GM19463 (cell line): ENCODE results near the gene LPCAT1.
A peak's percentile ranks its signal among the peaks of the same experiment; 100 is the strongest.

Experiments used
- ATAC-seq: cut with Tn5 transposase; IDR thresholded peaks from one replicate; pipeline ENCODE4 v1.9.1; 2021; ENCODE audit warnings: mild to moderate bottlenecking, moderate library complexity; ENCODE audit not compliant: unreplicated experiment

The LPCAT1 gene

DNA sequence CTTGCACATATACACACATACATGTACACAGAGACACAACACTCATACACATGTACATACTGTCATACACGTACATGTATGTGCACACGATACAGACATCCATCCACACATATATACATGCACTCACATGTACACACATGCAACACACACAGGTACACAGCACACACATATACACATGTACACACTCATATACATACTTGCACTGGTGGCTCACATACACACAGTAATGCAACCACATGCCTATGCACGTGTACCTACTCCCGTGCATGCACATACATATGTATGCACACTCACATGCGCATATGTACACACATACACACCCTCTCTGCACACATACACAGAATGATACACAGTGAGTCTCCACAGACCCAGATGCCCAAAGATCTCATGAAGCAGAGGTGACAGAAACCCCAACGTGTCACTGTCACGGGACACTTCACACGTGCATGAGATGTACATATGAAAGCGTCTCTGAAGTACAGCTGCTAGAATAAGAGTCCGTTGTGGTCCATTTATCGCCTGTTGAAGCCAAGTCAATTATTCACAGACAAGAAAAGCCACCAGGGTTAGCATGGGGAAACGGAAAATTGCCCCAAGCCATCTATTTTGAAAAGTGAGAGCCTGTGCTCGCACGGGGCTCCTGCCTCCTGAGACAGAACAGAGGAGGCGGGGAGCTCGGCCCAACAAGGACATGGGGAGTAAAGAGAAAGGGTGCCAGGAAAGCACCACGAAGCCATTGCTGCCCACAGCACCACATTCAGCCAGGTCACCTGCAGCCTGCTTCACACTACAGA is 24.9 kb downstream of the LPCAT1 start:
- peak; percentile 32 for ATAC-seq

DNA sequence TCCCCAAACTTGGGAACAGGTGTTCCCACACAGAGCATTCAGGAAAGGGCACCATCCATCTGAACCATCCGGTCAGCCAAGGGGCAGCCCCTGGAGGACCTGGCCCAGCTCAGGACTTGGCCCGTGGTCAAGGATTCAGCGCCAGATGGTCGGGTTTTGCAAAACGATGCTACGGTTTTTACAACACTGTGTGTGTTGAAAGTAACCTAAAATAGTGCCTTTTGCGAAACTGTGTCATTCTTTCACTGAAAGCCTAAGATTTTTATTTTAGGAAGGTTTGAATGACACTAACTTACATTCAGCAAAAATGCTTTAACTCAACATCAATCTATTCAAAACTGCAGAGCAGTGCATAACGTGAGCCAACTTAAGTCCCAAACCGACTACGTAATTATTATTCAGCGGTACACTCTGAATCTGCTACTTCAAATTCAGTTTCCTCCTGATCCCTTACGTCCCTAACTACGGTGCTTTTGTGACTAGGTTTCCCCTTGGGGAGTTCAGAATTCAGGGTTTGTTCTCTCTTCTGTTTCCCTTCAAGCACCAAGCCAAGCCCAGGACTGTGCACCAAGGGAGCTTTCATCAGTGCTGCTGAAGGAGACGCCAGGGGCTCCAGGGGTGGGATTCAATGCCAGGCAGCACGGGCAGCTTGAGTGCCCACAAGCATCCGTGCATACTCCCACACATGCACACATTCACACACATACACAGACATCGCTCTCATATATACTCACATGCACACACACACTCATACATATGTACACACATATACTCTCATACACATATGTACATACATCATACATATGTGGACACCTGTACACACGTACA is 25.8 kb downstream of the LPCAT1 start:
- ATAC-seq = peak; percentile 19

DNA sequence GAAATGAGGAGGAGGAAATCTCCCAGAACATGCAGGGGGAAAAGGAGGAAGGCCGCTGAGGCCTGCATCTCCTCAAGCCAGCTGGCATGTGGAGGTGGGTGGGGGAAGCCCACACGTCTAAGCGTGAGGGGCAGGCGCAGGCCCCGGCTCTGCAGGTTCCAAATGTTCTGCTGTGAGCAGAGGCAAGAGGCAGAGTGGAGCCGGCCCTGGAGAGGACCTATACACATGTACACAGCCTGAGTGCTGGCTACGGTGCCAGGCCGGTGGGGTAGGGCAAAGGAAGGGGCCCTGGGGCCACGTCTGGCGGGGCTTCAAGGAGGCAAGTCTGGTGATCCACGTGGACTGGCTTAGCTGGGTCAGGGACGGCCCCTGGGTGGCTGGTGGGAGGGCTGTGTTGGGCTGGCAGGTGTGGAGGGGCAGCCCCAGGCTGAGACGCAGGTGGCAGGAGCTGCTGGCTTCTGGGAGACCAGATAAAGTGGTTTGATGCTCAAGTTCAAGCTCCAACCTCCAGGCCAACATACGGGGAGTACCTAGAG is 26.4 kb downstream of the LPCAT1 start:
- ATAC-seq = peak; percentile 34

DNA sequence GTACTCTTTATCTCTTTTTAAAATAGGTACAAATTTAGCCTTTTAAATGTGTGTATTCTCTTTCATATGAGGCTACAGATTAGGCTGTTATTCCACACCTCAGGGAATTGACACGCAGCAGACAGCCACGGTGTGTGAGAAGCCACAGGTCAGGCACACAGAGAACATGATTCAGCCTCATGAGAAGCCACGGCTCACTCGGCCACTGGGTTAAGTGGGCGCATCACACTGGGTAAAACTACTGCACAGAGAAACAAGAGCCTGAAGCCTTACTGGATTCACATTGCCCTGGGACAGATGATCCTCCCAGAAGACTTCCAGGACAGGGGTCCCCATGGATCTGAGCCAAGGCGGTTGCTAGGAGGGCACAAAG is 28.2 kb downstream of the LPCAT1 start:
- ATAC-seq = no peak

DNA sequence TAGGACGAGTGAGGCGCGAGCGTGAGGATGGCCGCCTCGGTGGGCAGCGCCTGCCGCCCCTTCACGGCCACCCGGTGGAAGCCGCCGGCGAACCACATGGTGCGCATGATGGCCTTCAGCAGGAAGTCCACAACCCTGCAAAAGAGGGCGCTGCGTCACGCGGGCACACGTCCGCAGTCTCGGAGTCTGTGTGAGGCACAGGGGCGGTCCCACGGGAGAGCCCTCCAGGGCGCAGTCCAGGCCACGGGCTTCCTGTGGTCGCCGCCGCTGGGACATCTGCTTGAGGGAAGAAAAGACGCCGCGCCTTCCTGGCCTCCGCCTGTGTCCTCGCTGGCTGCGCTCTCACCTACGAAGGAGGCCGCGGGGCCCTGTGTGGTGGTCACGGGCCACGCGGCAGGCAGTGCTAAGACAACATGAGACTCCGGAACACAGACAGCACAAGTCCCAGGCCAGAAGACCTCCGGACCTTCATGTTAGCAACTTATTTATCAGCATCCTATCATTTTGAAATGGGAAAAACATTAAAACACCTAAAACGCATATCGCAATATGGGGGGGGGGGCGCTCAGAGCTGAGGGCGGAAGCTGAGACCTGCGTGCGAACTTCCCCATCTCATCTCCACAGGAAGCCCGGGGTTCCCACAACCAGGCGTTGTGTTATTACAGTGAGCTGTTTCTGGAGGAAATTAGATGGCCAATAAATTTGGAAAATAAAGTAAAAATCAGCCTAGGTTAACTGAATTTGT is 28.8 kb downstream of the LPCAT1 start:
- peak; percentile 28 for ATAC-seq

DNA sequence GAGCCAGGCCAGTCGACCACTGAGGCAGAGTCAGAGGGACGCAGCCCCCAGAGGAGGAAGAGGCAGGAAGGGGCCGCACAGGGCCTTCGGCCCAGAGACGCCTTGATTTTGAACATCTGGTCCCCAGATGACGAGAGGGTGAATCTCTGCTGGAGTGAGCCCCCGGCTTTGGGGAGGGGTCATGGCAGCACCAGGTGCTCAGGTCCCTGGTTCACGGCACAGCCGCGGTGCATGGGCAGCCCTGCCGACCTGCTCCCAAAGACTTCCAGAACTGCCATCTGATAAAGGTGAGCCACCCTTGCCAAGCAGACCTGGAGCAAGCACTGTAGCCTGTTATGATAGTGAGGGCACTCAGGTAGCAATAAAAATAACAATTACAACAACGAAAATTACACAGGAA is 29.8 kb downstream of the LPCAT1 start:
- ATAC-seq = no peak

DNA sequence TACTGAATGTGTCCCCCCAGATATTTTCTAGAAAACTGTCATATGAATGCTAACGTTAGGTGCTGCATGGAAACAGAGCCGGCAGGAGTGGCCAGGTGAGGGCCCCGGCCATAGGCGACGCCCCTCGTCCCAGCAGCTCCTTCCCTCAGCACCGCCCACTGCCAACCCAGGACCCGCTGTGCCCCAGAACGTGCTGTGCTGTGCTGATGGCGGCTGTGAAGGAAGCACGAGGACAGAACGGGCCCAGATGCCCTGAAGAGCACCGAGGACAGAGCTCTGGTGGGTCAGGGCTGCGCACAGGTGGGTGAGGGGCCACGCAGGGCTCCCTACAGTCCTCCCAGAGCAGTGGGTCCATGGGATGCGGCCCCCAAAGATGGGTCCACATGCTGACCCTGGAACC is 30.3 kb downstream of the LPCAT1 start:
- no peak for ATAC-seq

DNA sequence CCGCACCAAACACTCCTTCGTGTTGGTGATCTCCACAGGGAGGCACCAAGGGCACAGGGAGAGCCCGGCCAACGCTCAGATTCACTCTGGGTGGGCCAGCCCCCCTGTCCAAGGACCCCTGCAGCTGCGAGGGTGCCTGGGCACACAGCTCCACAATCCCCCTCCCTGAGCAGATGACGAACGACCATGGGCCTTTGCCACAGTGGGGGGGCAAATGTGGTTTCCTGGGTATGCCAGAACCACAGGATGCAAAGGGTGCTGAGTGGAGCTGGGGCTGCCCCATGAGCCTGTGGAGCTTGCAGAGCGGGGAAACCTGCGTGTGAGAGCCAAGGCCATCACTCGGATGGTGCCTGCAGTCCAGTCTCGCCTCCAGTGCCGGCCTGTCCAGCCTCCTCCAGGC is 31.0 kb downstream of the LPCAT1 start:
- ATAC-seq = no peak

DNA sequence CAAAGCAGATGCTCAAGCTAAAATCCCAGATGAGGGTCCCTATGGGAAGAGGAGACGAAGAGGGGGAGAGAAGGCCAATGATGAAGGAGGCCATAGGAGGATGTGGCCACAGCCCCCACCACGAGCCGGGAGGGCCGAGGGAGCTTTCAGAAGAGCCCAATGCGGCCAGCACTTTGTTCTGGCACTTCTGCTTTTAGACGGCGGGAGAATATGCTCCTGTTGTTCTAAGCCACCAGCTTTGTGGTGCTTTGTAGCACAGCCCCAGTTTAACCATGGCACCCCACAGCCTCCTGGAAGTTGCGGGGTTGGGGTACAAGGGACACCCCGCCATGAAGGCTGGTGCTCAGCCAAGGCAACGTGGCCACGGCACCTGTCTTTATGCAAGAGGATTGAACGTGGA is 33.4 kb downstream of the LPCAT1 start:
- no peak for ATAC-seq

DNA sequence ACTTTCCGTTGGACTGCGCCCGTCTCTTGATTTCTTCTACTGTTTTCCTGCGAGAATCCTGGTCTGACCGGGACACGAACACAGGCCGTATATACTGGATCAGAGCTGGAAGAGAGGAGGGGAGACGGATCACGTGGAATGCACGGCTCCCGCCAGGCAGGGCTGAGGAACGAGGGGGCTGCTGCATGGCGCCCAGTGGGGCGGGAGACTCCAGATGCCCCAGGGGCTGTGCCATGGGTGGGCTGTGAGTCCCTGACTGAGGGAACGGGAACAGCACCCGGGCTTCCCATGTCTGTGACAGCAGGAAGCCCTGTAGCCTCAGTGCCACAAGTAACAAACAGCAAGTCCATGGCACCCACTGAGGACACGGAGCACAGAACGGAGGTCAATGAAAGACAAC is 34.0 kb downstream of the LPCAT1 start:
- no peak for ATAC-seq

DNA sequence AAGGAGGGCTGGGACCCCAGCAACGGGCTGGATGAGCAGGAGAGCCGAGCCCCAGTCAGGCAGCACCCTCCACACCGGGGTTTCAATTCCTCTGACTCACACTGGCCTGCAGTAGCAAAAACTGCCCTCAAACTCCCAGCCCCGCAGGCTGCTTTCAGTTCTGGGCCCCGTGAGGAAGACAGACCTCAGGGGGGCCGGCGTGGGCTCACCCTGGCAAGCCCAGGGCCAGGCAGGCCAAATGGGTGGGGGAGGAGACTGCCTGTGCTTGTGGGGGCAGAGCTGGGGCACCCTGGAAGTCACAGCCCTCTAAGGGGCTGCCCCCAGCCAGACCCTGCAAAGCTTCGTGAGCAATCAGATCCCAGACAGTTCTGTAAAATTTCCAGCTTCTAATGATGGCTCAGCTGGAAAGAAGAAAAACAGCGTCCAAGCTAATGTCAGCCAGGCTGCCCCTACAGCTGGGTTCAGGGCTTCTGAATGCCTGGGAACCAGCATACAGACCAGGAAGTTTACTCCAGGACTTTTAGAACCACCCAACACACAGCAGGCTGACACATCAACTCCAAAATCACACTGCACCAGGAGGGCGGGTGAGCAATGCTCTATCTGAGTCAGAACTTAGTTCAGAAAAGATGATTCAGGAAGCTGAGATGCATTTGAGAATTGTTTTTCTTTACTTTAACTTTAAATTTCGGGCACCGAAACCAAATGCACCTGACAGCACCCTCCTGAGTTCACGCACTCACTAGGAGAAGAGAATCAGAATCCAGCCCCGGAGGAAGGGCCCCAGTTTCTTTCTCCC is 34.7 kb downstream of the LPCAT1 start:
- ATAC-seq = peak; percentile 39

DNA sequence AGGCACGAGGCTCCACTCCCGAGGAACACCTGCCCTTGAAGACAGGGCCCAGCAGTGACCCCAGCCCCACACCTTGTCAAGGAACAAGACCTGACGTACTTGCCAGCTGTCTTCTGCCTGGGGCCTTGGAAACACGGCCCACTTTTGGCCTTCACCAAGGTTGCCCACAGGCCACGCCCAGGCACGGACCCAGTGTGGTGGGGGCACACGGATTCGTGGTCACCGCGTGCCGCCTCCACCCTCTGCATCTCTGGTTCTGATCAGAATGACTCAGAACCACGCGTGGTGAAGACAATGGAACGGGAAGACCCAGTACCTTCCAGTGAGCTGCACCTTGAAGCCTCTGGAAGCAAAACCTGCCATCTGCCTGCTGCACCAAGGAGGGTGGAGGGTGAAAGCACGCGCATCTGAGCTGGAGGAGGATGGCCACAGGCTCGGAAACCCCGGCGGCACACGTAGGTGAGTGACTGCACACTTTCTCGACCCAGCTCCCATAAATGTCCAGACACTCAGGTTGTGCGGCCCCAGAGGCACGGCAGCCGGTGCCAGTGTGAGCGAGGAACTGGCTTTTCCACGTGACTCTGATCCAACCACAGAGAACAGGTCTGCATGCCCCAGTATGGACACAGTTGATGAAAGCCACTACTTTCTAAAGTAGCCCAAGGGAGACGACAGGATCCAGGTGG is 36.5 kb downstream of the LPCAT1 start:
- ATAC-seq = no peak

DNA sequence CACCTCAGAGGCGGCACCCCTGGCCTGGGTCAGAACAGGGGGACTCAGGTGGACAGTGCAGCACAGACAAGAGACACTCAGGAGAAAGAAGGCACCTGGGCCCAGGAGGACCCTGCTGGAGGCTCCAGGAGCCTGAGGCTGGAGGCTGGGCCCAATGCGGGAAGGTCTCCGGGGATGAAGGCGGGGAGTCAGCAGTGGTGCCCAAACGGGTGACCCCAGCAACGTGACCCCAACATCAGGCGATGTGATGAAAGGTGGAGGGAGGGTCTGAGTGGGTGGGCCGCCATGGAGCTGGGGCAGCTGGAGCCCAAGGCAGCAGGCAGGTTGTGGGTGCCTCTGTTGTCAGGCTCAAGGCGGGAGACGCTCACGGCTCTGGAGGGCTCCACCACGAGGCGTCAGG is 37.5 kb downstream of the LPCAT1 start:
- no peak for ATAC-seq

DNA sequence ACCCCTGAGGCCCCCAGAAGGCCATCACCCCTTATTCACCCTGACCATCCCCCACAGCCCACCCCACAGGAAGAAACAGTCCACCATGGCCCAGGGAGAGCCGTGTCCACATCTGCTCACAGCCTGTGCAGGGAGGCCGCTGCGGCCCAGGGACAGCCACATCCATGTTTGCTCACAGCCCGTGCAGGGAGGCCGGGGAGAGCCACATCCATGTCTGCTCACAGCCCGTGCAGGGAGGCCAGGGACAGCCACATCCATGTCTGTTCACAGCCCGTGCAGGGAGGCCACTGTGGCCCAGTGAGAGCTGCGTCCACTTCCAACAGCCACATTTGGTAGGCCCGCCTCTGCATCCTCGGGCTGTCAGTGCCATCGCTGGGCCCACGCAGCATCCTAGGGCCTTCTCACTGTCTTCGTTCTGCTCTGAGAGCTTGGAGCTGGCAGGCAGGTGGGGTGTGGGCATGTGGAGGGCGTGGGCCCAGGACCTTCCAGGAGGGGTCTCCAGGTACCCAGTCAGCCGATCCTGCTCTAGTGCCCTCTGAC is 38.1 kb downstream of the LPCAT1 start:
- ATAC-seq = no peak

DNA sequence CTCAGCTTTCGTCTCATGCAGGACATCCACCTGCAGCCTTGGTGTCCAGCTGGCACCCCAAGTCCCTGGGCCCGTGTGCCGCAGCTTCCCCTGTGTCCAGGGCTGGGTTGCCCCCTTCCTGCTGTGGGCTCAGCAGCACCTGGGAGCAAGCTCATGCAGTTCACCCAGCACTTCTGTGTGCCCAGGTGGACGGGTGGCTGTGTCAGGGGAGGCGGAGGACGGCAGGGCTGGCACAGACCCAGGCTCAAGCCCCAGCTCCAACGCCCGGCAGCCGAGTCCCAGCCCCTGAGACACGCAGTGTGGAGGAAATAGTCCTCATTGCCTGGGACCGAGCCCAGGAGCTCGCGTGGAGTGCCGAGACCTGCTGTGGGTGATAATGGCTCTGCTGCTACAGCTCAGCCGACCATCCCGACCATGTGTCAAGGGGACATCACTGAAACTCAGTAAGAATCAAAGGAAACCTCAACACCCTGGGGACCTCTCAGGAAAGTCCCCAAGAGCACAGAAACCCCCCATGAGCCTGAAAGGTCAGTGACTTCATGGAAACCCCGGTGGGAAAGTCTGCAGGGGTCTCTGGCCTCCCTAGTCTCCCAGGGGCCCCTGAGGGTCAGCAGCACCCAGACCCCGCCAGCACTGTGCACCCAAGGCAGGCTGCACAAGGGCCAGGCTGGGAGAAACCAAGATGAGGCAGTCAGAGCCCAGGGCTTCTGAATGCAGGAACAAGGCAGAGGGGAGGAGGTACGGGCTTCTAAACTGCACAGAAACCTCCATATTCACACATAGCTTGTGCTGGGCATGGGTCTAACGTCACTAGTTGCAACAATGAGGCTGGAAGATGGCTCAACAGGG is 38.8 kb downstream of the LPCAT1 start:
- ATAC-seq = peak; percentile 53

DNA sequence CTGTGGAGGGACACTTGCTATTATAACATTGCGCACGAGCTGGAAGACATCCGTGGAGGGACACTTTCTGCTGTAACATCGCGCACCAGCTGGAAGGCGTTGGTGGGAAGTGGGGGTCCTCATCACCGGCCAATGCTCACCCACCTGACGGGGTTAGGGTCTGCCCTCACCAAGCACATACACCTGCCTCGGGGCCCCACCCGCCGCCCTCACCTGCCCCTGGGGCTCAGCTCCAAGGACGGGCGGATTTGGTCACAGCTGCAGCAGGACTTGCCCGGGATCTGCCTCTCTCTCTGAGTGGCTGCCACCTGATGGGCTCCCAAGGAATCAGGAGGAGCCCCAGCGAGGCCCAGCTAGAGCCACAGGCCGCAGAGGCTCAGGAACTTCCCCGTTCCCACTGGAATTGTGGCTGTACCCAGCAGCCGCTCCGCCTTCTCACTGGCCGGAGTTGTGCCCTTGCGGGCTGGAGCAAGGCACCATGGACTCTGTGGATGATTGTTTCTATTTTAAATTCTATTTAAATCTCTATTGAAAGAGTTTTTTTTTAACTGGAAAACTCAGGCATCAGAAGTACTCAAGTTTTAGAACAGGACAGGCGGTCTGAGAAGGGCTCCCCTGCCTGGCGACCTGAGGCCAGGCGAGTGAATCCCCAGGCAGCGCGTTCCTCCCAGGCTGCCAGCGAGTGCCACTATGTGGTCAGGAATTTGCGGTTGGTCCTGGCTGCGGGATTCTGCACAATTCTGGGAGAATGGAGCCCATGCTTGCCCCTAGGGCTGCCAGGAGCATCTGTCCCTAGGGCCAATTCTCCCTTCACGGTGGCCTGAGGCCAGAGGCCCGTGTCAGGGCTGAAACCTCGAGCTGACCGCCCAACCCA is 39.7 kb downstream of the LPCAT1 start:
- ATAC-seq = no peak

DNA sequence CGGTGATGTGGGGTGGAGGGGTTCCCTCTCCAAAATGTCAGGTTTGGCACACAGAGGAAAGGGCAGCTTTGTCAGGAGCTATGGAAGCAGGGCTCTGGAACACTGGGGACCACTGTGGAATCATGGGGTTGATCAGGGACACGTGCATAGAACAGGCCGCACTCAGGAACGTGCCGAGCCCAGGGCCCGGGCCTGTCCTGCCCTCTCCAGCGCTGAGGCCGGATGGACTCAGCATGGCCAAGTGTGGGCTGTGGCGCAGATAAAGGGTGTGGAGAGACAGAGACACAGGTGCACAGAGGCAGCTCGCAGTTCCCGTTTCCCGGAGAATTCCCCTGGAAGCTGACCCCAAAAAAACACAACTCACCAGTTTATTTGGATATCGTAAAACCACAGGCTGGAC is 40.7 kb downstream of the LPCAT1 start:
- no peak for ATAC-seq

DNA sequence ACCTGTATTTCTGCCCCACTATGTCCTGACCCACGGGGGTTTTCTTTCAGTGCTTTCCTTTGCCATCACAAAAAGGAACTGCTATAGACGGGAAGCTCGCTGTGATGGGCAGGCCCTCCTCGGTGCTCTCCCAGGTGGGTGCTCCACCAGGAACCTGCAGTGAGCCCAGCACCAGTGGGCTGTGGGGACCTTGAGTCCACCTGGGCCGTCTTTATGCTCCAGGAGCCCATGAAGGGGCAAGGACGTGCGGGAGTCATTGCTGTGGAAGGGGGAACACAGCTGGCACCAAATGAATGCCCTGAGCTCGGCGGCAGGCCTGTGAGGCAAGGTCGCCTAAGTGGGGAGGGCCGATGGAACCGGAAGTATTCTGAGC is 41.8 kb downstream of the LPCAT1 start:
- no peak for ATAC-seq
